DMS53 (cell line): ENCODE data around the gene STX3.

Experiments
- DNase-seq: peaks from one replicate; lab custom pipeline; 2025; lab: John Stamatoyannopoulos, UW

Gene STX3

DNA sequence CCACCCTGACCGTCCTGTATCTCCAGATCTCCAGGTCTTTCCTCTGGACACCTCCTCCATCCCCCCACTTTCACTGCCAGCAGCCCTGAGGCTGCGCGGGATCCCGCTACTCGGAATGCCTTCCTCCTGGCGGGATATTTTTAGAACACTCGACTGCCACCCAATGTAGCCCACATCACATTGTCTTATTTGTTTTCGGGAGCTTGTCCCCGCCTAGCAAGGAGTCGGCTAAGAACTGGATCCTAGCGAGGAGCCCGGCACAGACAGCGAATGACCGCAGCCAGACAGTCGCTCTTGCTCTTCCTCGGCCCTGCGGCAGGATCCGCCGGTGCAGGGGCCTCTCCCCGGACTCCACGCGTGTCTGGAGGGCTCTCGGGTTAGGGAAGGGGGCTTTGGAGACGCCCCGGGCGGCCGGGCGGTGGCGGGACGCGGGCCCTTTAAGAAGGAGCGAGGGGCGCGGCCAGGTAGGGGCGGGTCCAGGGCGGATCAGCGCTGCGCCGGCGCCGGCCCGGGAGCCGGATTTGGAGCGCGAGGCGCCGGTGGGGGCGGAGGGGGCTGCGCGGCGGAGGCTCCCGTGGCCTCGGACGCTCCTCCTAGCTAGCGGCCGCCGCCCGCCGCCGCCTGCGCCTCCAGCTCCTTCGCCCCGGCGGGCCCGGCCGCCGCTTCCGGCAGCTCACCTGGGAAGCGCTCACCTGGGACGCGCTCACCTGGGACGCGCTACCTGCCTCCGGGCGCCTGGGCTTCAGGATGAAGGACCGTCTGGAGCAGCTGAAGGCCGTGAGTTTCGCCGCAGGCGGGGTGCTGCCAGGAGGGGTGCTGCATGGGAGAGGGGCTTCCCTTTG is at the start of gene STX3:
STX3 (plus strand) TSS at position 518 of the 842 bp plus-strand sequence; CDS start at position 748, 230 bp downstream.
- DNase-seq, result peak; percentile 88

DNA sequence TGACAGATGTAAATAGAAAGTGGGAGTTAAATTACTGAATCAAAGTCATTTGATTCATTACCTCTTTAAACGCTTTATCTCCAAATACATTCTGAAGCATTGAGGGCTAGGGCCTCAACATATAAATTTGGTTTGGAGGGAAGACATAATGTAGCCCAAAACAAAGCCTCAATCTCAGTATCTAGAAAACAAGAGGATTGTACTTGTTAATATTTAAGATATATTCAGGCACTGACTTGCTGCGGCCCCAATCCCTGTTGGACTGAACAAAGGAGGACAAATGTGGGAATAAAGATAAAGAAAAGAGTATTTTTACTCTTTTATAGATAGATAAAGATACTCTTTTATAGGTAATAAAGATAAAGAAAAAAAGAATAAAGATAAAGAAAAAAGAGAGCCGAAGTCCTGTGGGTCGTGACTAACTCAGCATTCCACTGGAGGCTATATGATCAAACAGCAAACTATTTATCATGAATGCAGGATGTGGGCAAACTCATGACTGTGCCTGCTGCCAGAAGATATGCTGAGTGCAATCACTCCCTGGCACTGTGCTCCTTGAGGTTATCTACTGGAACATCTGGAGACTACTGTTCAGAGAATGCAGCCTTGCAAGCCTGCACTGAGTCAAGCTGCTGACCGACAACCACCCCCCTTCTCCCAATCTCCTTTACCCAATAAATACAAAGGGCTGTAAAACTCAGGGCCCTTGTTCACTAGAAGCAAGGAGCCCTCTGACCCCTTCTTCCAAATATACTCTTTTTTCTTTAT is 48.5 kb upstream of the STX3 start:
- no peak for DNase-seq

GRCh38 chr11:59707371-59707770 is 47.8 kb upstream of the STX3 start:
- no peak for DNase-seq

DNA sequence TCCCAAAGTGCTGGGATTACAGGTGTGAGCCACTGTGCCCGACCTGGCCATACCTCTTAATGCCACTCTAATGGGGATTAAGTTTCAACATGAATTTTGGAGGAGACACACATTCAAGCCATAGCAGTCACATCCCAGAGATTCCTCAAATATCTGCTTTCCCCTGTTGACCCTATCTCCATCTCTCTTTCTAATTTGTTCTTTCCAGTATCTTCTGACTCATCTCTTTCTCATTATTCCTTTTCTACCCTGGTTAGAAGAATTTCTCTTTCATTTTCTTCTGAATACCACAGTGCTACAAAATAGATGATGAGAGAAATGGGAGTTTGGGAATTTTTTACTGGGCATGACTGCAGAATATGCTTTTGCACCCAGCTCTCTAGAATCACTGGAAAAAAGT is 46.6 kb upstream of the STX3 start:
- DNase-seq, result no peak

- DNase-seq, result no peak
Measured at GRCh38 chr11:59710136-59710847, 44.9 kb upstream of the STX3 start.

DNA sequence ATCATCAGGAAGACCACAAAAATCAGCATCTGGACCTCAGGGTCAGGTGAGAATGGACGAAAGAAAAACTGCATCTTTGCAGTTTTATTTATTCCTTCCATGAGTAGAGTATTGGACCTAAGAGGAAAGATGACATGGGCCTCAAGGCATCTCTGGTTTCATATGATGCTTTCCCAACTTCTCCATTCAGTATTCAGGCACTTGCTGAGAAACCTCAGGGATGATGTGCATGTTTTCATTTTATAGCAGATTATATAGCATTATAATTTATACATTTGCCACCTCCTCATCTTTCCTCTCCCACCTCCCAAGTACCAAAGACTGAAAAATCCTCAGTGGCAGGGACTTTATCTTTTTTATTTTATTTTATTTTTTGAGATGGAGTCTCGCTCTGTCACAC is 41.4 kb upstream of the STX3 start, which contains the start of gene OR10V1:
OR10V1 (minus strand) TSS at position 101 of the 400 bp plus-strand sequence; CDS start at position 101, 0 bp downstream.
- DNase-seq, result no peak

DNA sequence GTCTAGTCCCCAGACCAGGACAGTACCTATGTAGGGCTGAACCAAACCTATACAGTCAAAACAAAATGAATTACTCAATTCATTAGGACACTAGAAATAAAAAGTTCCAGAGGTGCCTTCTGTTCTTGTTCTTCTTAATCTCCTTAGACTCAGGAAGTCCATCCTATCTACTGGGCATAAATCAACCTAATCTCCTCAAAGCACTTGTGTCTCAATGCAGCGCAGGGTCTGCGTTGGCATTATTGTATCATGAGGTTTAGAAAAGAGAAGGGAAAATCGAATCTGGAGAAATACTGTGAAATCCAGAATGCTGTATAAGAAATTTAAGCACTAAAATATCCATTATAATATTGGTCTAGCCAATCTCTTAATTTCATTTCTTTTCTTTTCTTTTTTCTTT is 39.1 kb upstream of the STX3 start:
- DNase-seq, result no peak

DNA sequence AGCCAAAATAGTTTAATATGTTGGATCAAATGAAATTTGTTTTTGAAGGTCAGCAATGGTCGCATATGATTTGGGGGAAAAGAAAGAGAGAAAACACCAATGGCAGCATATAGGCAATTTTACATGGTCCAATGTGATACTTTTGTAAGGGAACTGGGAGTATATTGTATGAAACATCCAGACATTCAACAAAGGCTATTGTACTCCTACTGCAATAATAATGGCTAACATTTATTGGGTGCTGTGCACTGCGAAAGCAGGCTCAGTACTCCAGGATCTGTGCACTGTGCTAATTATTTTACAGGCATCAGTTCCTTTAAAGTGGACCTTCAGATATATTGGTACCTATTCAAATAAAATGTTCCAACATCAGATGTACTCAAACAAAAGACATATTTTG is 35.6 kb upstream of the STX3 start:
- DNase-seq, result no peak

- no peak for DNase-seq
Measured at GRCh38 chr11:59724066-59724465, 31.1 kb upstream of the STX3 start.

DNA sequence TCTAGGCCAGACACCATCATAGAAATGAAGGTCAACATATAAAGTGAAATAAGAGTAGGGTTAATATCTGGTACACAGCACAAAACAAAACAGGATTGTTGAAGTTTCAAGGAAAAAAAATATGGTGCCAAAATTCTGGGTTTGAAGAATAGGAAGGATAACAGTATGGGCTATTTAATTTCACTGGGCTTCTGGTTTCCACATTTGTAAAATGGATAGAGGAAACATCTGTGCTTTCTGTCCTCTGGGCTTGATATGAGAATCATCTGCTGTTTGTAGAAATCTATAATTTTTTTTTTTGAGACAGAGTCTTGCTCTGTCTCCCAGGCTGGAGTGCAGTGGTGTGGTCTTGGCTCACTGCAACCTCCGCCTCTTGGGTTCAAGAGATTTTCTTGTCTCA is 27.8 kb upstream of the STX3 start:
- no peak for DNase-seq

DNA sequence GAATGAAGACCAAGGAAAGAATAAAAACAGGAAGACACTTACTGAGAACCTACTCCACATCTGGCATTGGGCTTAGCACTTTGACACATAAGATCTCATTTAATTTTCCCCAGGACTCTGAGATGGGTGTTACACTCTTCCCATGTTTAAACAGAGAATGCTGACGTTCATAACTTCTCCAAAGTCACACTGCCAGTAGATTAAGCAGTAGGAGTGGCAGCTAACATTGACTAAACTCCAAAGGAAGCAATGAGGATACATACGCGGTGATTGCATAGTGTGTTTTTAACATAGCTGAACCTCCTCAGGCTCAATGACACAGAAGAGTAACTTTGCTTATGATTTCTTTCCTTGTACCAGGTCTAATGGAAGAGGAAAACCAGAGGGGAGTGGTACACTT is 27.0 kb upstream of the STX3 start:
- DNase-seq, result no peak

DNA sequence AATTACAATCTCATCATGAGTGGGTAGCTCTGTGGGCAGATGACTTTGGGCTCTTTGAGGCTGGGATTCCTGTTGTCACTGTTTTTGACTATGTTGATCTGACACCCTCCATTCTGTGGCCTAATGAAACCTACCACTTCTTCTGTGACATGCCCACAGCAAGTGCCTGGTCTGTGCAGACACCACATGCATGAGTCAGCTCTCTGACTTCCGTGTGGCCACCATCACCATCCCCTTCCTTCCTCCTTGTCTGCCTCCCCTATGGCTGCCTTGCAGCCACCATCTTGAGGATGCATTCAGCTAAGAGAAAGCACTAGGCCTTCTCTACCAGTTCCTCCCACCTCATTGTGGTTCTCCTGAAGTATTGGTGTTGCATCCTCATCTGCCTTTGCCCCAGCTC is 26.3 kb upstream of the STX3 start:
- DNase-seq, result no peak

DNA sequence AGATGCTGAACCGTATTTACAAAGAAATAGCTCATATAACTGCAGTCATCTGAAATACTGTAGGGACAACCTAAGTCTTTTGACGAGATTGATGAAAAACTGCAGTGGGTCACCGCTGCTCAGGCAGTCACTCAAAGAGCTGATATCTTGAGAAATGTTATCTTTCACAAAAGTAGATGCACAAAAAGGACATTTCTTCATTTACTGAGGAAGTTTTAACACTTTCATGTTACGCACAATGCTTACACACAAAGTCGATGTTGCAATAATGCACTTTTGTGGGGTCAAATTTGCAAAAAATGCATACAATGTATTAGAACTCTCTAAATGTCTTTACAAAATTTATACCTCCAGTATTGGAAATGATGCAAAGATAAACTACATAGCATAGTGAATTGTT is 25.3 kb upstream of the STX3 start:
- DNase-seq, result no peak

DNA sequence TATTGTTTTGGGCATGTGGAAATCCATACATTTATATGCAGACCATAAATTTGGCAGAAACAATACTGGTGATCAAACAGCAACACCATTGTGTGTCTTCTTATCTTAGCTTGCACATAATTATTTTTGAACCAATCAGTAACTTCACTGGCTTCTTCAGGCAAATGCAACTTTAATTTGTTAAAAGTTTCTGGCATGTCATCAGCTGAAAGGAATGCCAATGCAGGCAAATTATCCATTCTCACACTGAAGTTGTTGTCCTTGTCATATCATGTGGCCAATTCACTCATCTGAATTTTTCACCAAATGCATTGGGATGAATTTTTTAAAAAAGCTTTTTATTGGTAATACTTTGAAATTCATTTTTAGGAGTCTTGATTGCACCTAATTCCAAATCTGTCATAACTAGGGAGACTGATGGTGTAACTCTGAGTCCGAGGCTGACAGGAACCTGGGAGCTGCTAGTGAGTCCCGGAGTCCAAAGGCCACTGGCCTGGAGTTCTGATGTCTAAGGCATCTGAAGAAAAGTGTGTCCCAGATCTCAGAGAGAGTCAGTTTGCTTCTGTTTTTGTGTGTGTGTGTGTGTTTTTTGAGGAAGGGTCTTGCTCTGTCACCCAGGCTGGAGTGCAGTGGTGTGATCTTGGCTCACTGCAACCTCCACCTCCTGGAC is 24.1 kb upstream of the STX3 start:
- DNase-seq, result no peak

- DNase-seq, result no peak
Measured at GRCh38 chr11:59746111-59746510, 9.1 kb upstream of the STX3 start.

- DNase-seq, result peak; percentile 85
Measured at GRCh38 chr11:59753650-59754493, 1.3 kb upstream of the STX3 start.

GRCh38 chr11:59754494-59754858 is 700 bp upstream of the STX3 start:
- peak; percentile 68 for DNase-seq

- peak; percentile 83 for DNase-seq
Measured at GRCh38 chr11:59755701-59756557, 753 bp downstream of the STX3 start.

- DNase-seq, result peak; percentile 37
Measured at GRCh38 chr11:59756558-59756840, 1.3 kb downstream of the STX3 start.

GRCh38 chr11:59756845-59757244 is 1.7 kb downstream of the STX3 start:
- peak; percentile 80 for DNase-seq
